Measurements from ENCODE around the gene PRKCE. TPM values are rescaled to one million over a fixed set of nuclear protein-coding genes. Genes with fewer than 3 reads are reported as not detected.

The PRKCE gene
- total RNA-seq, 1 experiment from 2014 or later = 14.8 TPM

DNA sequence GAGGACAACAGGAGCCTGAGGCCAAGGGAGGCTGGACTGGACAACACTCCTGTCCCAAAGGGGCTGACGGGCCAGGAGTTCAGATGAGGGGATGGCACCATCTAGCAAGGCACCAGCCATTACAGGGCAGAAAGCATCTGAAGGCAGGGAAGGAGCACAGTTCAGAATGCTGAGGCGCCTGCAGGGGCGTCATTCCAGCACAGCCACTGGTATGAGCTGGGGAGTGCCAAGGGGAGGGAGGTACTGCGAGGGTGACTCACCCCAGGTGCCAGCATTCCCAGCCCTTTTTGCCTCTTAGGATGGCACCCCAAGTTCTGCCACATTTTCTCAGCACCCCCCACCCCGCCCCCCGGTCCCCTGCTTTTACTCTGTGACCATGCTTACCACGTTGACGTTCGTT lies 515.9 kb downstream of the PRKCE start:
- no peaks in the 10 kb centered on the region for H3K9me3 ChIP-seq (ENCODE audit: control insufficient read depth in 1 of 2, insufficient read depth in 1 of 2, low read depth in 1 of 2, low read length in 2 of 2)
- H3K4me3 ChIP-seq (replicated peaks in 1 of 2; ENCODE audit: low read depth in 1 of 2, low read length in 2 of 2) = no peak overlapping the region
- TF ChIP-seq EZH2phosphoT487 (IDR thresholded peaks at IDR 0.05; ENCODE audit: borderline replicate concordance) = no peak
- no peak for TF ChIP-seq TCF7L2 (IDR thresholded peaks at IDR 0.05; ENCODE audit: borderline replicate concordance, extremely low read depth, insufficient read depth, insufficient read length)
- TF ChIP-seq EZH2 (IDR thresholded peaks at IDR 0.05) = no peak
- TF ChIP-seq SP1 (IDR thresholded peaks at IDR 0.05; ENCODE audit: low read depth) = no peak
- no peak for TF ChIP-seq POLR2AphosphoS5 (IDR thresholded peaks at IDR 0.05; ENCODE audit: low read depth, low read length)
- no peak for TF ChIP-seq EGR1 (IDR thresholded peaks at IDR 0.05; ENCODE audit: low read depth)
- TF ChIP-seq MAX (IDR thresholded peaks at IDR 0.05) = no peak
- TF ChIP-seq CEBPB (IDR thresholded peaks at IDR 0.05; ENCODE audit: low read depth) = no peak
- TF ChIP-seq, protein P1, sequence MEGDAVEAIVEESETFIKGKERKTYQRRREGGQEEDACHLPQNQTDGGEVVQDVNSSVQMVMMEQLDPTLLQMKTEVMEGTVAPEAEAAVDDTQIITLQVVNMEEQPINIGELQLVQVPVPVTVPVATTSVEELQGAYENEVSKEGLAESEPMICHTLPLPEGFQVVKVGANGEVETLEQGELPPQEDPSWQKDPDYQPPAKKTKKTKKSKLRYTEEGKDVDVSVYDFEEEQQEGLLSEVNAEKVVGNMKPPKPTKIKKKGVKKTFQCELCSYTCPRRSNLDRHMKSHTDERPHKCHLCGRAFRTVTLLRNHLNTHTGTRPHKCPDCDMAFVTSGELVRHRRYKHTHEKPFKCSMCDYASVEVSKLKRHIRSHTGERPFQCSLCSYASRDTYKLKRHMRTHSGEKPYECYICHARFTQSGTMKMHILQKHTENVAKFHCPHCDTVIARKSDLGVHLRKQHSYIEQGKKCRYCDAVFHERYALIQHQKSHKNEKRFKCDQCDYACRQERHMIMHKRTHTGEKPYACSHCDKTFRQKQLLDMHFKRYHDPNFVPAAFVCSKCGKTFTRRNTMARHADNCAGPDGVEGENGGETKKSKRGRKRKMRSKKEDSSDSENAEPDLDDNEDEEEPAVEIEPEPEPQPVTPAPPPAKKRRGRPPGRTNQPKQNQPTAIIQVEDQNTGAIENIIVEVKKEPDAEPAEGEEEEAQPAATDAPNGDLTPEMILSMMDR (IDR thresholded peaks at IDR 0.05 in 2 of 3, conservative IDR thresholded peaks at IDR 0.05 in 1 of 3; ENCODE audit: borderline replicate concordance in 1 of 3, insufficient read depth in 1 of 3, low read depth in 2 of 3, low read length in 2 of 3) = no peak
- no peak for TF ChIP-seq FOSL1 (IDR thresholded peaks at IDR 0.05; ENCODE audit: low read depth)
- TF ChIP-seq YY1 (IDR thresholded peaks at IDR 0.05; ENCODE audit: extremely low read depth, insufficient replicate concordance, low read depth, low read length) = no peak
- TF ChIP-seq RAD21 (IDR thresholded peaks at IDR 0.05; ENCODE audit: low read depth) = no peak
- TF ChIP-seq ZBTB33 (IDR thresholded peaks at IDR 0.05; ENCODE audit: extremely low read depth, insufficient replicate concordance, low read length) = no peak
- TF ChIP-seq JUND (IDR thresholded peaks at IDR 0.05) = no peak
- TF ChIP-seq ELF1 (IDR thresholded peaks at IDR 0.05; ENCODE audit: borderline replicate concordance, low read depth) = no peak
- TF ChIP-seq ZFX (IDR thresholded peaks at IDR 0.05) = no peak
- TF ChIP-seq SIN3A (IDR thresholded peaks at IDR 0.05; ENCODE audit: low read depth) = no peak
- no peak overlapping the region for H2AFZ ChIP-seq (ENCODE audit: low read depth, low read length, poor library complexity, severe bottlenecking)
- H3K79me2 ChIP-seq (ENCODE audit: insufficient read depth, low read length) = no peaks in the 10 kb centered on the region
- H3K27me3 ChIP-seq (ENCODE audit: insufficient read depth, low read length) = no peaks in the 10 kb centered on the region
- H4K20me1 ChIP-seq (ENCODE audit: insufficient read depth) = no peaks in the 10 kb centered on the region
- intact Hi-C loops (cut with micrococcal nuclease) = no loop called here
- ChIA-PET POLR2A (no interaction called here), CTCF (no interaction called here), RAD21 (ENCODE audit: low non-redundant PET in 1 of 2, low total read pairs in 2 of 2, uncharacterized antibody in 2 of 2, unreplicated experiment in 2 of 2) (no interaction called here)
- H3K4me1 ChIP-seq (ENCODE audit: control insufficient read depth in 1 of 2, insufficient read depth in 2 of 2, low read length in 2 of 2) = peaks cover 25 to 47% of the 10 kb centered on the region in 2 experiments
- no peak overlapping the region for H3K9ac ChIP-seq (ENCODE audit: low read length)
- DNase-seq (ENCODE audit: low read depth, low spot score) = no peak
- H3K36me3 ChIP-seq (ENCODE audit: control insufficient read depth in 1 of 2, insufficient read depth in 2 of 2, low read length in 2 of 2) = no peaks in the 10 kb centered on the region
- H3K27ac ChIP-seq (ENCODE audit: low read depth, low read length) = no peak overlapping the region
- BruUV-seq (replicated peaks) = no TSS peak
- ATAC-seq = no peak
- no peak overlapping the region for H3K4me2 ChIP-seq (ENCODE audit: low read length)
- no peaks in the 10 kb centered on the region for H3K9me2 ChIP-seq (ENCODE audit: insufficient read depth)
